Measurements from ENCODE around the gene SLC39A1. TPM values are rescaled to one million over a fixed set of nuclear protein-coding genes. Genes with fewer than 3 reads are reported as not detected.

SLC39A1 gene
- total RNA-seq, 4 donors from 2014 or later = 88.6 to 105 (median 98.8) TPM

- TF ChIP-seq CTCF (IDR thresholded peaks at IDR 0.05) = no peak
- TF ChIP-seq POLR2A (IDR thresholded peaks at IDR 0.05) = no peak
- DNase-seq (ENCODE audit: low spot score in 2 of 2) = no peak
- intact Hi-C loops (cut with DNase I; ENCODE audit: low total_unique reads) = no loop called here
- WGBS, 2 donors = 95 to 96% methylated on average over 11 of the region's 11 CpGs
- H3K4me3 ChIP-seq (ENCODE audit: low read depth, poor library complexity, severe bottlenecking) = no peak overlapping the region
Measured at GRCh38 chr1:153995640-153996039, 32.3 kb upstream of the SLC39A1 start.

GRCh38 chr1:153995202-153995601 is 31.9 kb upstream of the SLC39A1 start:
- no peak for DNase-seq (ENCODE audit: low spot score in 2 of 2)
- intact Hi-C loops (cut with DNase I; ENCODE audit: low total_unique reads) = no loop called here
- WGBS, 2 donors = 84% methylated on average over 3 of the region's 3 CpGs
- TF ChIP-seq CTCF (IDR thresholded peaks at IDR 0.05) (no peak), POLR2A (IDR thresholded peaks at IDR 0.05) (no peak)
- no peak overlapping the region for H3K4me3 ChIP-seq (ENCODE audit: low read depth, poor library complexity, severe bottlenecking)

- intact Hi-C loops (cut with DNase I; ENCODE audit: low total_unique reads) = no loop called here
- TF ChIP-seq CTCF (IDR thresholded peaks at IDR 0.05) (no peak), POLR2A (IDR thresholded peaks at IDR 0.05) (no peak)
- DNase-seq (ENCODE audit: low spot score in 2 of 2) = no peak
- 88% methylated on average over 2 of the region's 2 CpGs for WGBS, 2 donors
- H3K4me3 ChIP-seq (ENCODE audit: low read depth, poor library complexity, severe bottlenecking) = no peak overlapping the region
Measured at GRCh38 chr1:153991806-153992205, 28.5 kb upstream of the SLC39A1 start.

GRCh38 chr1:153991151-153991630 is 27.9 kb upstream of the SLC39A1 start:
- H3K4me3 ChIP-seq (ENCODE audit: low read depth, poor library complexity, severe bottlenecking) = peak overlapping the region; percentile 99
- intact Hi-C loops (cut with DNase I; ENCODE audit: low total_unique reads) = no loop called here
- WGBS, 2 donors = 7% methylated on average over 9 of the region's 9 CpGs
- DNase-seq (ENCODE audit: low spot score in 2 of 2) = no peak
- TF ChIP-seq CTCF (IDR thresholded peaks at IDR 0.05) = no peak
- TF ChIP-seq POLR2A (IDR thresholded peaks at IDR 0.05) = no peak

GRCh38 chr1:153990468-153991150 is 27.3 kb upstream of the SLC39A1 start, which contains the start of gene RPS27:
Gene RPS27 (plus strand): TSS chr1:153990762. CDS start chr1:153990797, 35 bp downstream.
- 0% methylated on average over 36 of the region's 36 CpGs for WGBS, 2 donors
- DNase-seq (ENCODE audit: low spot score in 2 of 2) = peak; percentile 96
- intact Hi-C loops (cut with DNase I; ENCODE audit: low total_unique reads) = no loop called here
- TF ChIP-seq POLR2A (IDR thresholded peaks at IDR 0.05) (peak in 1 of 2 donors; percentile 96), CTCF (IDR thresholded peaks at IDR 0.05) (no peak)
- peak within 1 kb of the TSS; percentile 99 for H3K4me3 ChIP-seq (ENCODE audit: low read depth, poor library complexity, severe bottlenecking)

Measured in lower leg skin (tissue), 4 donors.